ENCODE measurements around the gene HSPB8. TPM values are rescaled to one million over a fixed set of nuclear protein-coding genes. Genes with fewer than 3 reads are reported as not detected.

HSPB8 gene
- total RNA-seq, 4 donors from 2014 or later = 47.8 to 86.4 (median 72.1) TPM

DNA sequence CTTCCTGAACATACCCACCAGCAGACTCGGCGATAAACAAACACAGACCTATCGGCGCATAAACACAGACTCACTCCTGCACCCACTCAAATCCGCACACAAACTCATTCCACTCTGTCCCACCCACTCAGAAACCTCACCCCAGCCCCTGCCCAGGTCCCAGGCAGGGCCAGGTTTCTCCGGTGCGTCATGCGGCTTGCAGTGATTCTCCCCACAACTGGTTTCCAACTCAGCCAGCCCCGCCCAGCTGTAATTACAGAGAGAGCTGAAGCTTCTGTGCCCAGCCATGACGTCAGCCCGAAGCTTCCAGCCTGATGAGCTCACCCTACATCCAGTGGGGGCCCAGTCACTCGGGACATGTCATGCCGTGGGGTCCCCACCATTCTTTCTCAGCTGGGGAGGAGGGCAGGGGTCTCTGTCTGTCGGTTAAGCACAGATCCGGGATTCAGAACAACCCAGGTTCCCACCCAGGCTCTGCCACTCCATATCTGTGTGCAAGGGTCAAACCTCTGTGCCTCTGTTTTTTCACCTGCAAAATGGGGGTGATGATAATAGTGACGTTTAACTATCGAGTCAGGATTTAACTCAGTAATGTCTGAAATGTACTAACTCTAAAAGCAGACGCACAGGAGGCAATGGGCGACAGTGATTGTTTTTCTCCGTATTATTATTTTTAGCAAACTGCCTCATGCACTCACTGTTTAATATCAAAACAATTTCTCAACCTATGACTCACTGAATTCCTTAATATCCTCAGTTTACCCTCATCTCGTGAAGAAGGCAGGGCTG is 2.3 kb upstream of the HSPB8 start:
- Histone ChIP-seq H3K27ac (peak overlapping the region; percentile 36 to 95 (median 88)), H3K4me1 (peaks cover 7 to 55% (median 21%) of the 10 kb centered on the region in 3 donors), H3K4me3 (peak overlapping the region in 3 of 4 donors; percentile 32 to 55 (median 34)), H3K36me3 (no peaks in the 10 kb centered on the region), H3K27me3 (no peaks in the 10 kb centered on the region), H3K9me3 (no peaks in the 10 kb centered on the region)
- DNase-seq = peak; percentile 14
- intact Hi-C loops (cut with DNase I) = no loop called here
- TF ChIP-seq, protein P1, sequence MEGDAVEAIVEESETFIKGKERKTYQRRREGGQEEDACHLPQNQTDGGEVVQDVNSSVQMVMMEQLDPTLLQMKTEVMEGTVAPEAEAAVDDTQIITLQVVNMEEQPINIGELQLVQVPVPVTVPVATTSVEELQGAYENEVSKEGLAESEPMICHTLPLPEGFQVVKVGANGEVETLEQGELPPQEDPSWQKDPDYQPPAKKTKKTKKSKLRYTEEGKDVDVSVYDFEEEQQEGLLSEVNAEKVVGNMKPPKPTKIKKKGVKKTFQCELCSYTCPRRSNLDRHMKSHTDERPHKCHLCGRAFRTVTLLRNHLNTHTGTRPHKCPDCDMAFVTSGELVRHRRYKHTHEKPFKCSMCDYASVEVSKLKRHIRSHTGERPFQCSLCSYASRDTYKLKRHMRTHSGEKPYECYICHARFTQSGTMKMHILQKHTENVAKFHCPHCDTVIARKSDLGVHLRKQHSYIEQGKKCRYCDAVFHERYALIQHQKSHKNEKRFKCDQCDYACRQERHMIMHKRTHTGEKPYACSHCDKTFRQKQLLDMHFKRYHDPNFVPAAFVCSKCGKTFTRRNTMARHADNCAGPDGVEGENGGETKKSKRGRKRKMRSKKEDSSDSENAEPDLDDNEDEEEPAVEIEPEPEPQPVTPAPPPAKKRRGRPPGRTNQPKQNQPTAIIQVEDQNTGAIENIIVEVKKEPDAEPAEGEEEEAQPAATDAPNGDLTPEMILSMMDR (IDR thresholded peaks at IDR 0.05) = no peak
- peak in 2 of 4 donors; percentile 36 to 39 for TF ChIP-seq POLR2A (IDR thresholded peaks at IDR 0.05)
- WGBS, 2 donors = 29 to 30% methylated on average over 13 to 17 of the region's 21 CpGs

DNA sequence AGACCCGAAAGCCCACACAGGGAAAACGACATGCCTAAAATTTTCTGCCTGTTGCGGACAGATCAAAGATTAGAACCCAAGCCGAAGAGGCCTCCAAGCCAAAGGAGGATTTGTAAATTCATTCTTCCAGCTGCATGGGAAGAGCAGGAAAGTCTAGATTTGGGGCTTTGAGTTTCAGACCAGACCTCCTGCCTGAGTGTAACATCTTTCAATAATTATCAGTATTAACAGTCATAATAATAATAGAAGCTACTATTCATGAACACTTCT is 1.7 kb upstream of the HSPB8 start:
- no peak for DNase-seq
- TF ChIP-seq, protein P1 (IDR thresholded peaks at IDR 0.05) = no peak
- TF ChIP-seq POLR2A (IDR thresholded peaks at IDR 0.05) = no peak
- intact Hi-C loops (cut with DNase I) = no loop called here
- Histone ChIP-seq H3K27ac (peak overlapping the region in 3 of 4 donors; percentile 87 to 95 (median 89)), H3K9me3 (no peaks in the 10 kb centered on the region), H3K36me3 (no peaks in the 10 kb centered on the region), H3K27me3 (no peaks in the 10 kb centered on the region), H3K4me1 (peaks cover 10 to 60% (median 25%) of the 10 kb centered on the region in 3 donors), H3K4me3 (no peak overlapping the region)
- WGBS, 2 donors = 62 to 80% methylated on average over 2 to 4 of the region's 4 CpGs

DNA sequence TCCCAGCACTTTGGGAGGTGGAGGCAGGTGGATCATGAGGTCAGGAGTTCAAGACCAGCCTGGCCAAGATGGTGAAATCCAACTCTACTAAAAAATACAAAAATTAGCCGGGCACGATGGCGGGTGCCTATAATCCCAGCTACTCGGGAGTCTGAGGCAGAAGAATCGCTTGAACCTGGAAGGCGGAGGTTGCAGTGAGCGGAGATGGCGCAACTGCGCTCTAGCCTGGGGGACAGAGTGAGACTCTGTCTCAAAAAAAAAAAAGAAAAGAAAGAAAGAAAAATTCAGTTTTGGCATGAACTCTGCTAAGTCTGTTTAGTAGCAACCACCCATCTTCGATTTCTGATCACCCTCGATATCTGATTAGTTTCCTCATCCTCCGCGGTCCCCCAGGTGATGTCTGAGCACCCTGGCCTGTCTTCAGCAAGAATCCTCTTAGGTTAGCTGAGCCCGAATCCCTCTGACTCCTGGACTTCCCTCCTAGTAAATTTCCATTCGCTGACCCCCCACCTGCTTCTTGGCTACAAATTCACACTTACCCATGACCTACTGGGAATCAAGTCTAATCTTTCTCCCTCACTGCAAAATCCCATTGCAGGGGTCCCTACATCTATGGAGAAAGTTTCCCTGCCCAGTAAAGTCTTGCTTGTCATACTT is 879 bp upstream of the HSPB8 start:
- Histone ChIP-seq H3K4me3 (no peak overlapping the region), H3K27me3 (no peaks in the 10 kb centered on the region), H3K9me3 (no peaks in the 10 kb centered on the region), H3K36me3 (no peaks in the 10 kb centered on the region), H3K27ac (peak overlapping the region; percentile 87 to 95 (median 88)), H3K4me1 (peaks cover 10 to 67% (median 33%) of the 10 kb centered on the region in 3 donors)
- WGBS, 2 donors = 85% methylated on average over 15 of the region's 15 CpGs
- DNase-seq = no peak
- intact Hi-C loops (cut with DNase I) = no loop called here
- TF ChIP-seq POLR2A (IDR thresholded peaks at IDR 0.05) = no peak
- TF ChIP-seq, protein P1 (IDR thresholded peaks at IDR 0.05) = no peak

DNA sequence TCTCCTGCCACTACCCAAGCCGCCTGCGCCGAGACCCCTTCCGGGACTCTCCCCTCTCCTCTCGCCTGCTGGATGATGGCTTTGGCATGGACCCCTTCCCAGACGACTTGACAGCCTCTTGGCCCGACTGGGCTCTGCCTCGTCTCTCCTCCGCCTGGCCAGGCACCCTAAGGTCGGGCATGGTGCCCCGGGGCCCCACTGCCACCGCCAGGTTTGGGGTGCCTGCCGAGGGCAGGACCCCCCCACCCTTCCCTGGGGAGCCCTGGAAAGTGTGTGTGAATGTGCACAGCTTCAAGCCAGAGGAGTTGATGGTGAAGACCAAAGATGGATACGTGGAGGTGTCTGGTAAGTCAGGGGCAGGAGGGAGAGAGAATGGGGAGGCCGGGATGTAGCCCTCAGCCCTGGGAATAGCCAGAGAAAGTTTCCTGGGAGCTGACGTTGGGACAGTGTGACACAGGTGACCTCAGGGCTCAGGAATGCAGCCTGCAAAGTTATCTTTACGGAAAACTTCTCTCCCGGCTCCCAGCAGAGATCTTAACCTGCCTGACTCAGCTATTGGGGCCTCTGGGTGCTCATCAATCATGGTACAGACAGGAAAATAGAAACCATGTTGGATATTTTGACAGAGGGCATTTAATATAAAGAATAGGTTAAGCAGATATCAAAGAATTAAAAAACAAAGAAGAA is 747 bp downstream of the HSPB8 start:
- peak in 1 of 4 donors; percentile 18 for TF ChIP-seq POLR2A (IDR thresholded peaks at IDR 0.05)
- TF ChIP-seq, protein P1 (IDR thresholded peaks at IDR 0.05) = no peak
- DNase-seq = no peak
- intact Hi-C loops (cut with DNase I) = no loop called here
- WGBS, 2 donors = 20 to 24% methylated on average over 7 to 11 of the region's 18 CpGs
- Histone ChIP-seq H3K27ac (peak overlapping the region; percentile 87 to 95 (median 88)), H3K4me1 (peaks cover 26 to 84% (median 49%) of the 10 kb centered on the region in 3 donors), H3K27me3 (no peaks in the 10 kb centered on the region), H3K9me3 (no peaks in the 10 kb centered on the region), H3K36me3 (no peaks in the 10 kb centered on the region), H3K4me3 (peak overlapping the region; percentile 45 to 76 (median 66))
